Measurements from ENCODE around the gene GRAMD1B.

Gene GRAMD1B

DNA sequence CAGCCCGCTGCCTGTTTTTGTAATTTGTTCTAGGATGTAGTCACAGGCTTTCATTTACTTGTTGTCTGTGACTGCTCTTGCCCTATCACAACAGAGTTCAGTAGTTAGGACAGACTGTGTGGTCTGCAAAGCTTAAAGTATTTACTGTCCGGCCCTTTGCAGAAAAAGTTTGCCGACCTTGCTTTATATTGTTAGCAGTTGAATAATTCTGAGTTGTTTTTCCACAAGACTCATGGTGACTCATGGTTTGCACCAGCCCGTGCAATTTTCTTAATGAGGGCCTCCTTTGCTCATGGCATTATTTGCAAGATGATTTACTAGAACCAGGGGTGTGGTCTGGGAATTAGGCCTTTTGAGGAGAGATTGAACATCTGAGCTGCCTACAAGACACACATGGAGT is 113.7 kb downstream of the GRAMD1B start:
- Histone ChIP-seq H3K9ac (ENCODE audit: low read depth, low read length) (no peak overlapping the region), H3K36me3 (ENCODE audit: insufficient read depth, low read length) (no peaks in the 10 kb centered on the region), H3K9me3 (ENCODE audit: insufficient read depth, low read length, severe bottlenecking) (no peaks in the 10 kb centered on the region), H3K4me1 (ENCODE audit: insufficient read depth, low read length) (no peaks in the 10 kb centered on the region), H3K79me2 (ENCODE audit: insufficient read depth, low read length) (no peaks in the 10 kb centered on the region), H3K27me3 (ENCODE audit: insufficient read depth, low read length, poor library complexity) (no peaks in the 10 kb centered on the region), H4K20me1 (ENCODE audit: insufficient read depth, low read length) (peaks cover 5% of the 10 kb centered on the region; the same call in 1 of the 2 replicates), H3K4me2 (ENCODE audit: insufficient read depth, low read length) (no peak overlapping the region), H3K4me3 (ENCODE audit: low read depth in 1 of 2, low read length in 2 of 2) (no peak overlapping the region), H3K27ac (ENCODE audit: low read length) (no peak overlapping the region), H2AFZ (ENCODE audit: low read depth, low read length) (no peak overlapping the region)
- no peak for TF ChIP-seq EZH2 (IDR thresholded peaks at IDR 0.05; ENCODE audit: borderline replicate concordance, low read depth, low read length, severe bottlenecking)
- TF ChIP-seq, protein P1, sequence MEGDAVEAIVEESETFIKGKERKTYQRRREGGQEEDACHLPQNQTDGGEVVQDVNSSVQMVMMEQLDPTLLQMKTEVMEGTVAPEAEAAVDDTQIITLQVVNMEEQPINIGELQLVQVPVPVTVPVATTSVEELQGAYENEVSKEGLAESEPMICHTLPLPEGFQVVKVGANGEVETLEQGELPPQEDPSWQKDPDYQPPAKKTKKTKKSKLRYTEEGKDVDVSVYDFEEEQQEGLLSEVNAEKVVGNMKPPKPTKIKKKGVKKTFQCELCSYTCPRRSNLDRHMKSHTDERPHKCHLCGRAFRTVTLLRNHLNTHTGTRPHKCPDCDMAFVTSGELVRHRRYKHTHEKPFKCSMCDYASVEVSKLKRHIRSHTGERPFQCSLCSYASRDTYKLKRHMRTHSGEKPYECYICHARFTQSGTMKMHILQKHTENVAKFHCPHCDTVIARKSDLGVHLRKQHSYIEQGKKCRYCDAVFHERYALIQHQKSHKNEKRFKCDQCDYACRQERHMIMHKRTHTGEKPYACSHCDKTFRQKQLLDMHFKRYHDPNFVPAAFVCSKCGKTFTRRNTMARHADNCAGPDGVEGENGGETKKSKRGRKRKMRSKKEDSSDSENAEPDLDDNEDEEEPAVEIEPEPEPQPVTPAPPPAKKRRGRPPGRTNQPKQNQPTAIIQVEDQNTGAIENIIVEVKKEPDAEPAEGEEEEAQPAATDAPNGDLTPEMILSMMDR (IDR thresholded peaks at IDR 0.05; ENCODE audit: borderline replicate concordance, extremely low read depth, low read length, poor library complexity, severe bottlenecking) = no peak
- ATAC-seq (ENCODE audit: insufficient read depth, low read depth) (no peak), DNase-seq (no peak)

DNA sequence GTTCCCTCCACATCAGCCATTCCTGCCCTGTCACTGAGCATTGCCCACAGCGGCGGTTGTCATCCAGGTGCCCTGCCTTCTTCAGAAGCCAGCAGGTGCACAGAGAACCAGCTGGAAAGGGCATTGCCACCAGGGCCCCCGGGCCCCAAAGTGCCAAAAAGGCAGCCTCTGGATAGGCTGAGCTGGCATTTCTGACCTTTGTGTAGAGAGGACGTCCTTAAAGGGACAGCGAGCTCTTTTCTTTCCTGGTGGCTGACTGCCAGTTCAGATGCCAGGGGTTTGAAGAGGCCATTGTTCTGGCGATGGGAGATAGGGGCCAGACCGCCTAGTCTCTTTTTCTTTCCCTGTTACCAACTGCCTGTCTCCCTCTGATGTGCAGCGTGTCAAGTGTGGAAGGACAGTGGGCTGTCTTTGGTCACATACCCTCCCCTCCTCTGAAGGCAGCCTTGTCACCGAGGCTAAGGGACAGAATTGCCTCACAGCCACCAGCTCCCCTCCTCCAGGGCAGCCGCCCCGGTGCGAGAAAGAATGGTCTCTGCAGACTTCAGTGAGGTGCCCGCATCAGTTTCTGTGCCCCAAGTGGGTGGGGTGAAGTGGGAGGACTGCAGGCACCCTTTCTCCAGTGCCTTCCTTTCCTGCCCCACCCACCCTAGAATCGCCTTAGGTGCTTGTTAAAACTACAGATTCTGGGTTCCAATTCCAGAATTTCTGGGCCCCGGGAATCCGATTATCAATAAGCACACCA is 114.7 kb downstream of the GRAMD1B start:
- Histone ChIP-seq H3K4me3 (ENCODE audit: low read depth in 1 of 2, low read length in 2 of 2) (no peak overlapping the region), H2AFZ (ENCODE audit: low read depth, low read length) (no peak overlapping the region), H3K27me3 (ENCODE audit: insufficient read depth, low read length, poor library complexity) (no peaks in the 10 kb centered on the region), H3K27ac (ENCODE audit: low read length) (no peak overlapping the region), H3K9me3 (ENCODE audit: insufficient read depth, low read length, severe bottlenecking) (no peaks in the 10 kb centered on the region), H3K36me3 (ENCODE audit: insufficient read depth, low read length) (no peaks in the 10 kb centered on the region), H3K4me2 (ENCODE audit: insufficient read depth, low read length) (no peak overlapping the region), H3K4me1 (ENCODE audit: insufficient read depth, low read length) (no peaks in the 10 kb centered on the region), H3K9ac (ENCODE audit: low read depth, low read length) (no peak overlapping the region), H4K20me1 (ENCODE audit: insufficient read depth, low read length) (peaks cover 10% of the 10 kb centered on the region), H3K79me2 (ENCODE audit: insufficient read depth, low read length) (no peaks in the 10 kb centered on the region)
- DNase-seq (no peak), ATAC-seq (ENCODE audit: insufficient read depth, low read depth) (no peak)
- TF ChIP-seq, protein P1 (IDR thresholded peaks at IDR 0.05; ENCODE audit: borderline replicate concordance, extremely low read depth, low read length, poor library complexity, severe bottlenecking) = no peak
- TF ChIP-seq EZH2 (IDR thresholded peaks at IDR 0.05; ENCODE audit: borderline replicate concordance, low read depth, low read length, severe bottlenecking) = no peak

DNA sequence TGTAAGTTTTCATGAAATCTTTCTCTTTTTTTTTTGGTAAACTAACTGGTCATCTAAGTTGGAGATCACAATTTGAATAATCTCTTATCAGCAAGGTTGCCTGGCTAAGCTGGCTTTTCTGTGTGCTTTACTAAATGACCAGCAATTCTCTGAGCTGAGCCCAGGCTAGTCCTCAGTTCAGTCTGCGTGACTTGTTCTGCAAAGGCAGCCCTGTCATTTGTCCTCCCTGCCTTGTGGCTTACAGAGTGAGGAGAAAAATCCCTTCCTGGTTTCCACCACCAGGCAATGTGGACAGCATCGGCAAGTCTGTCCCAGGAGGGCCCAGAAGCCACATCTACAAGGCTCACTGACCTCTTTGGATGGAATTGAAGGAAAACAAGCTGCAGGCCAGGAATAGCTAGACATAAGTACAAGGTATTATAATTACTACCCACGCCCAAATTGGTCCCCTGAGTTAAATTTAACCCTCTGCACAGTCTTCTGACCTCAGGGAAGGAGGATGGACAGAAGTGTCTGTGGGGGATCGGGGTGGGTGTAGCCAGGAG is 115.7 kb downstream of the GRAMD1B start:
- Histone ChIP-seq H3K27ac (ENCODE audit: low read length) (no peak overlapping the region), H3K9me3 (ENCODE audit: insufficient read depth, low read length, severe bottlenecking) (no peaks in the 10 kb centered on the region), H4K20me1 (ENCODE audit: insufficient read depth, low read length) (peaks cover 15% of the 10 kb centered on the region), H3K36me3 (ENCODE audit: insufficient read depth, low read length) (no peaks in the 10 kb centered on the region), H3K79me2 (ENCODE audit: insufficient read depth, low read length) (no peaks in the 10 kb centered on the region), H3K4me2 (ENCODE audit: insufficient read depth, low read length) (no peak overlapping the region), H2AFZ (ENCODE audit: low read depth, low read length) (no peak overlapping the region), H3K4me3 (ENCODE audit: low read depth in 1 of 2, low read length in 2 of 2) (no peak overlapping the region), H3K27me3 (ENCODE audit: insufficient read depth, low read length, poor library complexity) (no peaks in the 10 kb centered on the region), H3K9ac (ENCODE audit: low read depth, low read length) (no peak overlapping the region), H3K4me1 (ENCODE audit: insufficient read depth, low read length) (no peaks in the 10 kb centered on the region)
- DNase-seq = no peak
- TF ChIP-seq EZH2 (IDR thresholded peaks at IDR 0.05; ENCODE audit: borderline replicate concordance, low read depth, low read length, severe bottlenecking) = no peak
- TF ChIP-seq, protein P1 (IDR thresholded peaks at IDR 0.05; ENCODE audit: borderline replicate concordance, extremely low read depth, low read length, poor library complexity, severe bottlenecking) = no peak
- ATAC-seq (ENCODE audit: insufficient read depth, low read depth) = no peak
